H1 (cell line): ENCODE results near the gene MYCBP2.

Experiments used
- CEBPB ChIP-seq: IDR thresholded peaks from 2 replicates; pipeline ENCODE4 v1.6.1; 2012; ENCODE audit warnings: low read depth, low read length
- EGR1 ChIP-seq: IDR thresholded peaks from 2 replicates; pipeline ENCODE4 v1.6.1; 2011; ENCODE audit warnings: low read depth, low read length, borderline replicate concordance
- KDM1A ChIP-seq: fragments of 200-600, 300-600 bp; sonication (generic); IDR thresholded peaks from 2 replicates; pipeline ENCODE4 v1.7.1; 2016; ENCODE audit warnings: mild to moderate bottlenecking, low read length, borderline replicate concordance
- POLR2A ChIP-seq, 2 experiments: IDR thresholded peaks; 1 replicate in 1 of 2; 2 replicates in 1 of 2; pipeline ENCODE4 v1.6.1; 2011; ENCODE audit warnings: low read depth in 2 of 2, low read length in 2 of 2, mild to moderate bottlenecking in 2 of 2; ENCODE audit errors: control extremely low read depth in 1 of 2
- POLR2AphosphoS5 ChIP-seq: IDR thresholded peaks from 2 replicates; pipeline ENCODE4 v1.6.1; 2011; ENCODE audit warnings: low read depth, low read length
- SIN3A ChIP-seq, 2 experiments: IDR thresholded peaks in 1 of 2; conservative IDR thresholded peaks in 1 of 2; 2 replicates each; pipeline ENCODE4 v1.6.1; 2011 to 2012; ENCODE audit warnings: low read length in 2 of 2, improper control_type of control experiment in 1 of 2, low read depth in 1 of 2, mild to moderate bottlenecking in 1 of 2
- TAF1 ChIP-seq: IDR thresholded peaks from 2 replicates; pipeline ENCODE4 v1.6.1; 2011; ENCODE audit warnings: mild to moderate bottlenecking, low read depth, low read length
- TF ChIP-seq, protein P1 (sequence below), 3 experiments: IDR thresholded peaks; 1 replicate in 2 of 3; 2 replicates in 1 of 3; pipeline versions ENCODE4 v1.5.1 to v1.6.1; 2011; ENCODE audit warnings: low read length in 3 of 3, mild to moderate bottlenecking in 3 of 3, inconsistent platforms in 2 of 3, low read depth in 1 of 3, moderate library complexity in 1 of 3; ENCODE audit not compliant: insufficient read depth in 1 of 3; ENCODE audit errors: control extremely low read depth in 1 of 3
- TF ChIP-seq, protein P2 (sequence below): IDR thresholded peaks from 2 replicates; pipeline ENCODE4 v1.6.1; 2011; ENCODE audit warnings: low read depth, mild to moderate bottlenecking, low read length; ENCODE audit not compliant: insufficient read depth

DNA sequence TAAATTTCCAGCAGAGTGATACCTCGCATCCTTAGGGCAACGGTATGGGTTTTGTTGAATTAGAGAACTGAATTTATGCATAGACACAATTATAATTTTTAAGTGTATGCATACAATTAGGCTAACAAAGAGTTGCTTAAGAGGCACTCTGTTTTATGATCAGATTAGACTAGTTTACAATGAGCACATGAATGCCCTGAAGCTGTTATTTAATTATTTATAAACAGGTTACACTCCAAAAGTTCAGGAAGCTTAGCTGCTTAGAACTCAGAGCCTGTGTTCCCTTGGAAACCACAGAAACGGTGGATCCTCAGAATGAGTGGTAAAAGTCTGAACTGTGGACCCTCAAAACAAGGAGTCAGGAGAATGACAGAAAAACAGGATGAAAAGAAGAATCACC is 227.5 kb downstream of the MYCBP2 start:
- TF ChIP-seq POLR2A (IDR thresholded peaks at IDR 0.05; ENCODE audit: control extremely low read depth in 1 of 2, low read depth in 2 of 2, low read length in 2 of 2) = no peak
- TF ChIP-seq POLR2AphosphoS5 = no peak
- TF ChIP-seq, protein P1, sequence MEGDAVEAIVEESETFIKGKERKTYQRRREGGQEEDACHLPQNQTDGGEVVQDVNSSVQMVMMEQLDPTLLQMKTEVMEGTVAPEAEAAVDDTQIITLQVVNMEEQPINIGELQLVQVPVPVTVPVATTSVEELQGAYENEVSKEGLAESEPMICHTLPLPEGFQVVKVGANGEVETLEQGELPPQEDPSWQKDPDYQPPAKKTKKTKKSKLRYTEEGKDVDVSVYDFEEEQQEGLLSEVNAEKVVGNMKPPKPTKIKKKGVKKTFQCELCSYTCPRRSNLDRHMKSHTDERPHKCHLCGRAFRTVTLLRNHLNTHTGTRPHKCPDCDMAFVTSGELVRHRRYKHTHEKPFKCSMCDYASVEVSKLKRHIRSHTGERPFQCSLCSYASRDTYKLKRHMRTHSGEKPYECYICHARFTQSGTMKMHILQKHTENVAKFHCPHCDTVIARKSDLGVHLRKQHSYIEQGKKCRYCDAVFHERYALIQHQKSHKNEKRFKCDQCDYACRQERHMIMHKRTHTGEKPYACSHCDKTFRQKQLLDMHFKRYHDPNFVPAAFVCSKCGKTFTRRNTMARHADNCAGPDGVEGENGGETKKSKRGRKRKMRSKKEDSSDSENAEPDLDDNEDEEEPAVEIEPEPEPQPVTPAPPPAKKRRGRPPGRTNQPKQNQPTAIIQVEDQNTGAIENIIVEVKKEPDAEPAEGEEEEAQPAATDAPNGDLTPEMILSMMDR (IDR thresholded peaks at IDR 0.05; ENCODE audit: control extremely low read depth in 1 of 3, insufficient read depth in 1 of 3, low read depth in 1 of 3, low read length in 3 of 3) = no peak
- no peak for TF ChIP-seq KDM1A
- TF ChIP-seq TAF1 = no peak
- TF ChIP-seq EGR1 = no peak
- TF ChIP-seq SIN3A (conservative IDR thresholded peaks at IDR 0.05 in 1 of 2, IDR thresholded peaks at IDR 0.05 in 1 of 2; ENCODE audit: low read depth in 1 of 2, low read length in 2 of 2) = no peak
- no peak for TF ChIP-seq CEBPB
- TF ChIP-seq, protein P2, sequence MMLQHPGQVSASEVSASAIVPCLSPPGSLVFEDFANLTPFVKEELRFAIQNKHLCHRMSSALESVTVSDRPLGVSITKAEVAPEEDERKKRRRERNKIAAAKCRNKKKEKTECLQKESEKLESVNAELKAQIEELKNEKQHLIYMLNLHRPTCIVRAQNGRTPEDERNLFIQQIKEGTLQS = no peak
